GM23338 (cell line): ENCODE measurements around the gene CNGB1. TPM values are rescaled to one million over a fixed set of nuclear protein-coding genes. Genes with fewer than 3 reads are reported as not detected.

ENCODE experiments used
- ATAC-seq: fragments of 200-7000 bp; cut with Tn5 transposase; 3 replicates; pipeline ENCODE4 v1.9.1; 2020
- DNase-seq: peaks from one replicate; pipeline ENCODE4 v3.0.0-alpha.2; 2015; ENCODE audit warnings: low spot score
- H2AFZ ChIP-seq: fragments of 200-600 bp; sonication (generic); 2 replicates; pipeline ENCODE4 v1.8.0; 2016; ENCODE audit warnings: antibody characterized with exemption, mild to moderate bottlenecking, moderate library complexity
- H3F3A ChIP-seq: fragments of 200-600 bp; sonication (generic); replicated peaks from 2 replicates; pipeline ENCODE4 v1.8.0; 2017; ENCODE audit warnings: antibody characterized with exemption, mixed run types, low read depth
- H3K27ac ChIP-seq: fragments of 200-600 bp; sonication (generic); 2 replicates; pipeline ENCODE4 v1.6.1; 2016; ENCODE audit warnings: low read depth
- H3K27me3 ChIP-seq: fragments of 200-600 bp; sonication (generic); 2 replicates; pipeline ENCODE4 v1.8.0; 2016; ENCODE audit warnings: mild to moderate bottlenecking, mixed run types, moderate library complexity; ENCODE audit not compliant: insufficient read depth
- H3K36me3 ChIP-seq: fragments of 200-600 bp; sonication (generic); 2 replicates; pipeline ENCODE4 v1.8.0; 2016; ENCODE audit warnings: mild to moderate bottlenecking; ENCODE audit not compliant: insufficient read depth
- H3K4me1 ChIP-seq: fragments of 200-600 bp; sonication (generic); 2 replicates; pipeline ENCODE4 v1.8.0; 2016; ENCODE audit warnings: mild to moderate bottlenecking, moderate library complexity; ENCODE audit not compliant: insufficient read depth
- H3K4me2 ChIP-seq: fragments of 200-600 bp; sonication (generic); 2 replicates; pipeline ENCODE4 v1.7.1; 2017; ENCODE audit warnings: mixed run types
- H3K4me3 ChIP-seq: fragments of 200-600 bp; sonication (generic); 2 replicates; pipeline ENCODE4 v1.6.1; 2016; ENCODE audit warnings: mixed run types
- H3K79me2 ChIP-seq: fragments of 200-600 bp; sonication (generic); replicated peaks from 2 replicates; pipeline ENCODE4 v1.8.0; 2017; ENCODE audit warnings: mild to moderate bottlenecking; ENCODE audit not compliant: insufficient read depth
- H3K9me2 ChIP-seq: fragments of 200-600 bp; sonication (generic); 2 replicates; pipeline ENCODE4 v1.8.0; 2017; ENCODE audit not compliant: insufficient read depth
- H4K20me1 ChIP-seq: fragments of 200-600 bp; sonication (generic); replicated peaks from 2 replicates; pipeline ENCODE4 v1.8.0; 2017; ENCODE audit warnings: mild to moderate bottlenecking; ENCODE audit not compliant: insufficient read depth
- H3K27ac Mint-ChIP-seq: 2 replicates; pipeline ENCODE4 v1.8.0; 2020; ENCODE audit warnings: inconsistent platforms, mild to moderate bottlenecking, moderate library complexity, mixed read lengths
- H3K27me3 Mint-ChIP-seq: 3 replicates; pipeline ENCODE4 v1.8.0; 2022; ENCODE audit warnings: low read depth, mild to moderate bottlenecking, moderate library complexity, mixed read lengths, inconsistent platforms; ENCODE audit not compliant: insufficient read depth, poor library complexity
- H3K36me3 Mint-ChIP-seq: 3 replicates; pipeline ENCODE4 v1.8.0; 2021; ENCODE audit warnings: low read depth, mild to moderate bottlenecking, inconsistent platforms, moderate library complexity, mixed read lengths
- H3K4me1 Mint-ChIP-seq: 3 replicates; pipeline ENCODE4 v1.8.0; 2020; ENCODE audit warnings: mild to moderate bottlenecking, inconsistent platforms, mixed read lengths
- H3K4me3 Mint-ChIP-seq: 3 replicates; pipeline ENCODE4 v1.8.0; 2021; ENCODE audit warnings: moderate library complexity, mild to moderate bottlenecking, inconsistent platforms, mixed read lengths
- H3K9me3 Mint-ChIP-seq: 3 replicates; pipeline ENCODE4 v1.8.0; 2020; ENCODE audit warnings: moderate library complexity, mild to moderate bottlenecking, inconsistent platforms, mixed read lengths
- CREB1 ChIP-seq: fragments of 250-450 bp; sonication (Bioruptor Pico); IDR thresholded peaks from 2 replicates; pipeline ENCODE4 v1.5.0; 2020; ENCODE audit warnings: low read depth, mild to moderate bottlenecking, moderate library complexity
- ETS1 ChIP-seq: IDR thresholded peaks from 2 replicates; pipeline ENCODE4 v1.6.1; 2016; ENCODE audit warnings: antibody characterized with exemption
- EZH2 ChIP-seq: fragments of 200-600 bp; sonication (generic); IDR thresholded peaks from one replicate; pipeline ENCODE4 v1.8.0; 2017; ENCODE audit warnings: antibody characterized with exemption, mild to moderate bottlenecking, low read depth; ENCODE audit not compliant: unreplicated experiment
- EZH2phosphoT487 ChIP-seq: fragments of 200-600 bp; sonication (generic); IDR thresholded peaks from one replicate; pipeline ENCODE4 v1.8.1; 2018; ENCODE audit warnings: antibody characterized with exemption; ENCODE audit not compliant: unreplicated experiment
- JUNB ChIP-seq: IDR thresholded peaks from one replicate; pipeline ENCODE4 v1.6.1; 2016; ENCODE audit warnings: antibody characterized with exemption; ENCODE audit not compliant: unreplicated experiment
- NANOG ChIP-seq: IDR thresholded peaks from 2 replicates; pipeline ENCODE4 v1.6.1; 2016; ENCODE audit warnings: antibody characterized with exemption, borderline replicate concordance
- POLR2AphosphoS5 ChIP-seq: IDR thresholded peaks from 2 replicates; pipeline ENCODE4 v1.6.1; 2016; ENCODE audit warnings: antibody characterized with exemption, low read depth
- REST ChIP-seq: IDR thresholded peaks from one replicate; pipeline ENCODE4 v1.6.1; 2018; ENCODE audit warnings: antibody characterized with exemption; ENCODE audit not compliant: unreplicated experiment
- polyA plus RNA-seq: library from polyadenylated mRNA; unstranded; fragments of >200 nt; fragmentation: Nextera tagmentation; extraction: Ambion mirVana; gene quantifications from 2 replicates; pipeline ENCODE4 v1.2.1, GENCODE V29; 2016
- total RNA-seq: library from RNA; depleted of rRNA; stranded (reverse); fragments of >200 nt; shearing (Covaris generic); gene quantifications from 2 replicates; pipeline ENCODE4 v1.2.3, GENCODE V29; 2014
- TF ChIP-seq, protein P1 (sequence below): fragments of 250-450 bp; sonication (Bioruptor Pico); IDR thresholded peaks from 2 replicates; pipeline ENCODE4 v1.5.0; 2020; ENCODE audit warnings: mild to moderate bottlenecking, moderate library complexity
- TF ChIP-seq, protein P2 (sequence below), 2 experiments: fragments of 200-600 bp in 1 of 2; sonication (generic) in 1 of 2; conservative IDR thresholded peaks; 2 replicates each; pipeline versions ENCODE4 v1.5.1 to v1.6.1; 2016 to 2017; ENCODE audit warnings: antibody characterized with exemption in 2 of 2, low read depth in 2 of 2, mild to moderate bottlenecking in 2 of 2, moderate library complexity in 1 of 2

Gene CNGB1
- total and polyA plus RNA-seq, 2 experiments from 2014 or later = not detected

GRCh38 chr16:57892041-57892440 is 78.9 kb downstream of the CNGB1 start (continued):
- no peak for TF ChIP-seq REST
- TF ChIP-seq EZH2 = no peak
- TF ChIP-seq POLR2AphosphoS5 = no peak
- TF ChIP-seq, protein P1, sequence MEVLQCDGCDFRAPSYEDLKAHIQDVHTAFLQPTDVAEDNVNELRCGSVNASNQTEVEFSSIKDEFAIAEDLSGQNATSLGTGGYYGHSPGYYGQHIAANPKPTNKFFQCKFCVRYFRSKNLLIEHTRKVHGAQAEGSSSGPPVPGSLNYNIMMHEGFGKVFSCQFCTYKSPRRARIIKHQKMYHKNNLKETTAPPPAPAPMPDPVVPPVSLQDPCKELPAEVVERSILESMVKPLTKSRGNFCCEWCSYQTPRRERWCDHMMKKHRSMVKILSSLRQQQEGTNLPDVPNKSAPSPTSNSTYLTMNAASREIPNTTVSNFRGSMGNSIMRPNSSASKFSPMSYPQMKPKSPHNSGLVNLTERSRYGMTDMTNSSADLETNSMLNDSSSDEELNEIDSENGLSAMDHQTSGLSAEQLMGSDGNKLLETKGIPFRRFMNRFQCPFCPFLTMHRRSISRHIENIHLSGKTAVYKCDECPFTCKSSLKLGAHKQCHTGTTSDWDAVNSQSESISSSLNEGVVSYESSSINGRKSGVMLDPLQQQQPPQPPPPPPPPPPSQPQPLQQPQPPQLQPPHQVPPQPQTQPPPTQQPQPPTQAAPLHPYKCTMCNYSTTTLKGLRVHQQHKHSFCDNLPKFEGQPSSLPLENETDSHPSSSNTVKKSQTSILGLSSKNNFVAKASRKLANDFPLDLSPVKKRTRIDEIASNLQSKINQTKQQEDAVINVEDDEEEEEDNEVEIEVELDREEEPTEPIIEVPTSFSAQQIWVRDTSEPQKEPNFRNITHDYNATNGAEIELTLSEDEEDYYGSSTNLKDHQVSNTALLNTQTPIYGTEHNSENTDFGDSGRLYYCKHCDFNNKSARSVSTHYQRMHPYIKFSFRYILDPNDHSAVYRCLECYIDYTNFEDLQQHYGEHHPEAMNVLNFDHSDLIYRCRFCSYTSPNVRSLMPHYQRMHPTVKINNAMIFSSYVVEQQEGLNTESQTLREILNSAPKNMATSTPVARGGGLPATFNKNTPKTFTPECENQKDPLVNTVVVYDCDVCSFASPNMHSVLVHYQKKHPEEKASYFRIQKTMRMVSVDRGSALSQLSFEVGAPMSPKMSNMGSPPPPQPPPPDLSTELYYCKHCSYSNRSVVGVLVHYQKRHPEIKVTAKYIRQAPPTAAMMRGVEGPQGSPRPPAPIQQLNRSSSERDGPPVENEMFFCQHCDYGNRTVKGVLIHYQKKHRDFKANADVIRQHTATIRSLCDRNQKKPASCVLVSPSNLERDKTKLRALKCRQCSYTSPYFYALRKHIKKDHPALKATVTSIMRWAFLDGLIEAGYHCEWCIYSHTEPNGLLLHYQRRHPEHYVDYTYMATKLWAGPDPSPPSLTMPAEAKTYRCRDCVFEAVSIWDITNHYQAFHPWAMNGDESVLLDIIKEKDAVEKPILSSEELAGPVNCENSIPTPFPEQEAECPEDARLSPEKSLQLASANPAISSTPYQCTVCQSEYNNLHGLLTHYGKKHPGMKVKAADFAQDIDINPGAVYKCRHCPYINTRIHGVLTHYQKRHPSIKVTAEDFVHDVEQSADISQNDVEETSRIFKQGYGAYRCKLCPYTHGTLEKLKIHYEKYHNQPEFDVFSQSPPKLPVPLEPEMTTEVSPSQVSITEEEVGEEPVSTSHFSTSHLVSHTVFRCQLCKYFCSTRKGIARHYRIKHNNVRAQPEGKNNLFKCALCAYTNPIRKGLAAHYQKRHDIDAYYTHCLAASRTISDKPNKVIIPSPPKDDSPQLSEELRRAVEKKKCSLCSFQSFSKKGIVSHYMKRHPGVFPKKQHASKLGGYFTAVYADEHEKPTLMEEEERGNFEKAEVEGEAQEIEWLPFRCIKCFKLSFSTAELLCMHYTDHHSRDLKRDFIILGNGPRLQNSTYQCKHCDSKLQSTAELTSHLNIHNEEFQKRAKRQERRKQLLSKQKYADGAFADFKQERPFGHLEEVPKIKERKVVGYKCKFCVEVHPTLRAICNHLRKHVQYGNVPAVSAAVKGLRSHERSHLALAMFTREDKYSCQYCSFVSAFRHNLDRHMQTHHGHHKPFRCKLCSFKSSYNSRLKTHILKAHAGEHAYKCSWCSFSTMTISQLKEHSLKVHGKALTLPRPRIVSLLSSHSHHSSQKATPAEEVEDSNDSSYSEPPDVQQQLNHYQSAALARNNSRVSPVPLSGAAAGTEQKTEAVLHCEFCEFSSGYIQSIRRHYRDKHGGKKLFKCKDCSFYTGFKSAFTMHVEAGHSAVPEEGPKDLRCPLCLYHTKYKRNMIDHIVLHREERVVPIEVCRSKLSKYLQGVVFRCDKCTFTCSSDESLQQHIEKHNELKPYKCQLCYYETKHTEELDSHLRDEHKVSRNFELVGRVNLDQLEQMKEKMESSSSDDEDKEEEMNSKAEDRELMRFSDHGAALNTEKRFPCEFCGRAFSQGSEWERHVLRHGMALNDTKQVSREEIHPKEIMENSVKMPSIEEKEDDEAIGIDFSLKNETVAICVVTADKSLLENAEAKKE (CRISPR knock-in tag) = no peak
- no peak for TF ChIP-seq EZH2phosphoT487

DNA sequence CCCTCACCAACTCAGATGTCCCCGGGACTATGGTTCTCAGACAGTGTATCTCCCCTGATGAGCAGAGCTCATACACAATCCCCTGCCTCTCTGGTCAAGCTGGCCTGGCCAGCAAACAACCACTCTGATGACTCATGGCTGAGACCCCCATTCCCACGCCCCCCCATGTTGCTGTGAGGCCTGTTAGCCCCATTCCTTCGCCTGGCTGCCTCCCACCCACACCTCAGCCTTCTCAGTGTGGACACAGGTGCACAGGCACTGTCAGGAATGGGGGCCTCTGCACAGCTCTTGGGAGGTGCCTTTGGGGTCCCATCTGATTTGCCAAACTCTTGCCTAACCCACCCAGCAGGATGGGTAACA is 80.2 kb downstream of the CNGB1 start:
- H4K20me1 ChIP-seq = no peaks in the 10 kb centered on the region; the same call in 1 of the 2 replicates
- H3K9me3 Mint-ChIP-seq = no peaks in the 10 kb centered on the region
- no peak overlapping the region for H3K27ac ChIP-seq
- peaks cover 2% of the 10 kb centered on the region for H3K27me3 Mint-ChIP-seq
- H3K4me3 Mint-ChIP-seq = no peak overlapping the region
- no peaks in the 10 kb centered on the region for H3K36me3 Mint-ChIP-seq
- no peaks in the 10 kb centered on the region for H3K27me3 ChIP-seq
- no peak overlapping the region for H3K4me3 ChIP-seq
- H3K4me2 ChIP-seq = no peak overlapping the region
- H3K9me2 ChIP-seq = no peaks in the 10 kb centered on the region
- H3K4me1 Mint-ChIP-seq = peaks cover 16% of the 10 kb centered on the region
- no peaks in the 10 kb centered on the region for H3F3A ChIP-seq
- no peak overlapping the region for H3K27ac Mint-ChIP-seq
- H3K79me2 ChIP-seq = no peaks in the 10 kb centered on the region
- no peak overlapping the region for H2AFZ ChIP-seq
- no peaks in the 10 kb centered on the region for H3K36me3 ChIP-seq
- ATAC-seq (no peak), DNase-seq (no peak)
- H3K4me1 ChIP-seq = peaks cover 7% of the 10 kb centered on the region
- TF ChIP-seq NANOG (no peak), CREB1 (CRISPR knock-in tag) (no peak), JUNB (no peak), REST (no peak), ETS1 (no peak)
- TF ChIP-seq, protein P2, sequence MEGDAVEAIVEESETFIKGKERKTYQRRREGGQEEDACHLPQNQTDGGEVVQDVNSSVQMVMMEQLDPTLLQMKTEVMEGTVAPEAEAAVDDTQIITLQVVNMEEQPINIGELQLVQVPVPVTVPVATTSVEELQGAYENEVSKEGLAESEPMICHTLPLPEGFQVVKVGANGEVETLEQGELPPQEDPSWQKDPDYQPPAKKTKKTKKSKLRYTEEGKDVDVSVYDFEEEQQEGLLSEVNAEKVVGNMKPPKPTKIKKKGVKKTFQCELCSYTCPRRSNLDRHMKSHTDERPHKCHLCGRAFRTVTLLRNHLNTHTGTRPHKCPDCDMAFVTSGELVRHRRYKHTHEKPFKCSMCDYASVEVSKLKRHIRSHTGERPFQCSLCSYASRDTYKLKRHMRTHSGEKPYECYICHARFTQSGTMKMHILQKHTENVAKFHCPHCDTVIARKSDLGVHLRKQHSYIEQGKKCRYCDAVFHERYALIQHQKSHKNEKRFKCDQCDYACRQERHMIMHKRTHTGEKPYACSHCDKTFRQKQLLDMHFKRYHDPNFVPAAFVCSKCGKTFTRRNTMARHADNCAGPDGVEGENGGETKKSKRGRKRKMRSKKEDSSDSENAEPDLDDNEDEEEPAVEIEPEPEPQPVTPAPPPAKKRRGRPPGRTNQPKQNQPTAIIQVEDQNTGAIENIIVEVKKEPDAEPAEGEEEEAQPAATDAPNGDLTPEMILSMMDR (conservative IDR thresholded peaks at IDR 0.05; ENCODE audit: low read depth in 2 of 2) = no peak
